OCI-LY7 (cell line): ENCODE data around the gene AP4B1.

Experiments used
- EZH2phosphoT487 ChIP-seq: fragments of 200-600 bp; sonication (generic); IDR thresholded peaks from 2 replicates; pipeline ENCODE4 v1.6.1; 2018; ENCODE audit warnings: low read depth, borderline replicate concordance, mild to moderate bottlenecking, mixed run types, antibody characterized with exemption, low read length, moderate library complexity, mixed read lengths
- TF ChIP-seq, protein P1 (sequence below): fragments of 200-600 bp; sonication (generic); conservative IDR thresholded peaks from 2 replicates; pipeline ENCODE4 v1.5.1; 2014; ENCODE audit warnings: mild to moderate bottlenecking, antibody characterized with exemption, low read length, moderate library complexity, mixed read lengths

- TF ChIP-seq EZH2phosphoT487, result no peak
- TF ChIP-seq, protein P1, sequence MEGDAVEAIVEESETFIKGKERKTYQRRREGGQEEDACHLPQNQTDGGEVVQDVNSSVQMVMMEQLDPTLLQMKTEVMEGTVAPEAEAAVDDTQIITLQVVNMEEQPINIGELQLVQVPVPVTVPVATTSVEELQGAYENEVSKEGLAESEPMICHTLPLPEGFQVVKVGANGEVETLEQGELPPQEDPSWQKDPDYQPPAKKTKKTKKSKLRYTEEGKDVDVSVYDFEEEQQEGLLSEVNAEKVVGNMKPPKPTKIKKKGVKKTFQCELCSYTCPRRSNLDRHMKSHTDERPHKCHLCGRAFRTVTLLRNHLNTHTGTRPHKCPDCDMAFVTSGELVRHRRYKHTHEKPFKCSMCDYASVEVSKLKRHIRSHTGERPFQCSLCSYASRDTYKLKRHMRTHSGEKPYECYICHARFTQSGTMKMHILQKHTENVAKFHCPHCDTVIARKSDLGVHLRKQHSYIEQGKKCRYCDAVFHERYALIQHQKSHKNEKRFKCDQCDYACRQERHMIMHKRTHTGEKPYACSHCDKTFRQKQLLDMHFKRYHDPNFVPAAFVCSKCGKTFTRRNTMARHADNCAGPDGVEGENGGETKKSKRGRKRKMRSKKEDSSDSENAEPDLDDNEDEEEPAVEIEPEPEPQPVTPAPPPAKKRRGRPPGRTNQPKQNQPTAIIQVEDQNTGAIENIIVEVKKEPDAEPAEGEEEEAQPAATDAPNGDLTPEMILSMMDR, result no peak
Measured at GRCh38 chr1:113890816-113891215, 13.8 kb downstream of the AP4B1 start.
